Mesothelial cell of epicardium (in vitro differentiated cells): ENCODE measurements around the gene NTM. TPM values are rescaled to one million over a fixed set of nuclear protein-coding genes. Genes with fewer than 3 reads are reported as not detected.

ENCODE experiments used
- DNase-seq, 2 experiments: peaks; one replicate each; pipeline ENCODE4 v3.0.0; 2021; ENCODE audit warnings: low spot score in 2 of 2; ENCODE audit not compliant: unreplicated experiment in 2 of 2
- H3K27ac Mint-ChIP-seq: 2 replicates; pipeline ENCODE4 v1.8.0; 2021; ENCODE audit warnings: mixed read lengths
- H3K27me3 Mint-ChIP-seq: 2 replicates; pipeline ENCODE4 v1.8.0; 2021; ENCODE audit warnings: low read depth, mixed read lengths
- H3K36me3 Mint-ChIP-seq: 2 replicates; pipeline ENCODE4 v1.8.0; 2021; ENCODE audit warnings: mixed read lengths
- H3K4me1 Mint-ChIP-seq: 2 replicates; pipeline ENCODE4 v1.8.0; 2021; ENCODE audit warnings: mixed read lengths
- H3K4me3 Mint-ChIP-seq: 2 replicates; pipeline ENCODE4 v1.8.0; 2021; ENCODE audit warnings: mild to moderate bottlenecking, moderate library complexity, mixed read lengths
- H3K9me3 Mint-ChIP-seq: 2 replicates; pipeline ENCODE4 v1.8.0; 2021; ENCODE audit warnings: mixed read lengths
- CTCF ChIP-seq: fragments of 200-600 bp; sonication (generic); IDR thresholded peaks from one replicate; pipeline ENCODE4 v1.5.0; 2021; ENCODE audit warnings: antibody characterized with exemption; ENCODE audit not compliant: unreplicated experiment
- total RNA-seq: library from RNA; stranded (reverse); gene quantifications from 3 replicates; pipeline ENCODE4 v1.2.1, GENCODE V29; 2021

Gene NTM
- total RNA-seq, 1 donor from 2014 or later: 3.9 TPM

- Mint-ChIP-seq H3K27ac (no peak overlapping the region), H3K9me3 (no peaks in the 10 kb centered on the region), H3K4me1 (peaks cover 12% of the 10 kb centered on the region), H3K4me3 (no peak overlapping the region), H3K36me3 (no peaks in the 10 kb centered on the region), H3K27me3 (peaks cover 90% of the 10 kb centered on the region)
- no peak for TF ChIP-seq CTCF
- DNase-seq: no peak
Measured at GRCh38 chr11:131913267-131913666, 542.9 kb downstream of the NTM start.

DNA sequence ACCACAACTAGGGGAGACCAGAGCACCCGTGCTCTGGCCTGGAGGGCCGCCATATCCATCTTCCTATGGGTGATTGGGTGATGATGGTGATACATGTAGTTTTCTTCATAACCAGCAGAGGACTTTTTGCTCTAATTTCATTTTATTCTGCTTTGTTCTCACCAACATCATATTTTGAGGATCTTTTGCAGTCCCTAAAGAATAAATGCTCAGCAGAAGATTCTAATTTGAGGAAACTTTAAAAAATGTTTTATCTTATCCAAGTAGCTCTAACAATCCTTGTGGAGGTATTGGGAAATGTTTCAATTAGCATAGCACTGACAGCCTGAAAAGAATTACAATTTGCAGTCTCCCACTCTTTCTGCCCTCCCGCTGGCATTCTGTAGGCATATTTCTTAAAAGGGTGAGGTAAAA, 544.0 kb downstream of the NTM start:
- TF ChIP-seq CTCF: peak; percentile 36
- H3K36me3 Mint-ChIP-seq: no peaks in the 10 kb centered on the region
- H3K27me3 Mint-ChIP-seq: peaks cover 87% of the 10 kb centered on the region
- no peak overlapping the region for H3K27ac Mint-ChIP-seq
- peaks cover 12% of the 10 kb centered on the region for H3K4me1 Mint-ChIP-seq
- no peak overlapping the region for H3K4me3 Mint-ChIP-seq
- DNase-seq: no peak
- H3K9me3 Mint-ChIP-seq: no peaks in the 10 kb centered on the region

- no peaks in the 10 kb centered on the region for H3K9me3 Mint-ChIP-seq
- H3K27me3 Mint-ChIP-seq: peaks cover 79% of the 10 kb centered on the region
- no peak for DNase-seq
- no peak overlapping the region for H3K27ac Mint-ChIP-seq
- no peaks in the 10 kb centered on the region for H3K36me3 Mint-ChIP-seq
- TF ChIP-seq CTCF: no peak
- peaks cover 4% of the 10 kb centered on the region for H3K4me1 Mint-ChIP-seq
- H3K4me3 Mint-ChIP-seq: no peak overlapping the region
Measured at GRCh38 chr11:131916638-131917037, 546.2 kb downstream of the NTM start.

- no peak overlapping the region for H3K4me3 Mint-ChIP-seq
- peaks cover 77% of the 10 kb centered on the region for H3K27me3 Mint-ChIP-seq
- H3K4me1 Mint-ChIP-seq: peaks cover 3% of the 10 kb centered on the region
- TF ChIP-seq CTCF: no peak
- H3K9me3 Mint-ChIP-seq: no peaks in the 10 kb centered on the region
- no peak for DNase-seq
- no peak overlapping the region for H3K27ac Mint-ChIP-seq
- H3K36me3 Mint-ChIP-seq: no peaks in the 10 kb centered on the region
Measured at GRCh38 chr11:131917634-131918384, 547.4 kb downstream of the NTM start.

DNA sequence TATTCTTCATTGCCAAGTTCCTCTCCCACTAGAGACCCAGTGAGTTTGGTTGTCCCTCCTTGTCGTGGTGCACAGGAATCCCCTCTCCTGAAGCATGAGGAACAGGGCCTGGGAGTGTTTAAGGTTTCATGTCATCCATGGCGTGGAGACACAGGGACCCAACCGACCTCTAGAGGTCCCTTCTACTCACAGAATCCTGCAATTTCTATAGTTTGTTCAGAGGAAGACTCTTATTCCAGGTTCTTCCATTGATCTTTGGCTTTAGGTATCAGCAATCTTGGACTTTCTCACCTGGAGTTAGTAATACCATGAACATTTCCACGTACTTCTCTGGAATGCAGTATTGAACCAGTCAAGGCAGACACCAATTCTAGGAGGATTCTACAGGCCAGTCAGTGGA, 548.2 kb downstream of the NTM start:
- Mint-ChIP-seq H3K27me3 (peaks cover 71% of the 10 kb centered on the region), H3K9me3 (no peaks in the 10 kb centered on the region), H3K36me3 (no peaks in the 10 kb centered on the region), H3K27ac (no peak overlapping the region), H3K4me1 (peaks cover 6% of the 10 kb centered on the region), H3K4me3 (no peak overlapping the region)
- DNase-seq: no peak
- no peak for TF ChIP-seq CTCF
